Cardiac ventricle fibroblast (primary cell): ENCODE measurements around the gene ZNF891. TPM values are rescaled to one million over a fixed set of nuclear protein-coding genes. Genes with fewer than 3 reads are reported as not detected.

Experiments used
- total RNA-seq: library from RNA; depleted of rRNA; stranded (reverse); fragments of >200 nt; gene quantifications from 2 replicates; pipeline ENCODE4 v1.2.3, GENCODE V29; 2015

The ZNF891 gene
- total RNA-seq: 1.00 and 1.2 TPM in 2 replicates

DNA sequence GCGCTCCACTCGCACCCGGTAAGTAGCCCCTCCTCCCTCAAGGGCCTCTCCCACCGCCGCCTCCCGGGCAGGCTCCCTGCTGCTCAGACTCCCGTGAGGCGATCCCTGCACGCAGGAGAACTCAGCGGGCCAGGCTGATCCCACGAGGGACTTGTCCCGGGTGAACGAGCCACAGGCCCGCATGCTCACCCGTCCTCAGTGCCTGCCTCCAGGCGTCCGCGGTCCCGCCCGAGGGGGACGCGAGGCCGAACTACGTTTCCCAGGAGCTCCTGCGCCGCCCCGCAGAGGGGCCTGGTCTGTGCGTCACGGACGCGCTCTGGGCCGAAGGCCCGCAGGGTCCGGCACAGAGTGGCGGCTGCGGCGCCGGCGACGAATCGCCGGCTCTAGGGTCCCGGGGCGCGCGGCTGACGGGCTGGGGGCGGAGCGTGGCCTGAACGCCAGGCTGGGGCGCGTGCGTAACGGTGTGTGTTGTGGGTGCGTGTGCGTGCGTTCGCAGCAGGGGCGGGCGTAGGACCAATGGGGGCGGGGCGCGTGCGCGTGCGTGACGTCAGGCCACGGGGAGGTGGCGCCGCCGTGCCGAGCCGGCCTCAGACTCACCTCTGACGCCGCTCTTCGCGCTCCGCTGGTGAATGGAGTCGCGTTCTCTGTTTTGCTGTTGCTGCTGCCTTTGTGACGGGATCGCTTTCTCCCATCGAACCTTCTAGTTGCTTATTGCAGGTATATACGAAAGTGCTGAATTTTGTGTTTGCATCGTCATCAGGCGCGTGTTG lies at the start of gene ZNF891, which contains the start of gene ZNF10:
TSS of gene ZNF891 (minus strand) at position 237 of the 770 bp plus-strand sequence. CDS start 8,356 bp downstream, outside the sequence.
TSS of gene ZNF10 (plus strand) at position 590 of the 770 bp plus-strand sequence. CDS start 13,866 bp downstream, outside the sequence.

DNA sequence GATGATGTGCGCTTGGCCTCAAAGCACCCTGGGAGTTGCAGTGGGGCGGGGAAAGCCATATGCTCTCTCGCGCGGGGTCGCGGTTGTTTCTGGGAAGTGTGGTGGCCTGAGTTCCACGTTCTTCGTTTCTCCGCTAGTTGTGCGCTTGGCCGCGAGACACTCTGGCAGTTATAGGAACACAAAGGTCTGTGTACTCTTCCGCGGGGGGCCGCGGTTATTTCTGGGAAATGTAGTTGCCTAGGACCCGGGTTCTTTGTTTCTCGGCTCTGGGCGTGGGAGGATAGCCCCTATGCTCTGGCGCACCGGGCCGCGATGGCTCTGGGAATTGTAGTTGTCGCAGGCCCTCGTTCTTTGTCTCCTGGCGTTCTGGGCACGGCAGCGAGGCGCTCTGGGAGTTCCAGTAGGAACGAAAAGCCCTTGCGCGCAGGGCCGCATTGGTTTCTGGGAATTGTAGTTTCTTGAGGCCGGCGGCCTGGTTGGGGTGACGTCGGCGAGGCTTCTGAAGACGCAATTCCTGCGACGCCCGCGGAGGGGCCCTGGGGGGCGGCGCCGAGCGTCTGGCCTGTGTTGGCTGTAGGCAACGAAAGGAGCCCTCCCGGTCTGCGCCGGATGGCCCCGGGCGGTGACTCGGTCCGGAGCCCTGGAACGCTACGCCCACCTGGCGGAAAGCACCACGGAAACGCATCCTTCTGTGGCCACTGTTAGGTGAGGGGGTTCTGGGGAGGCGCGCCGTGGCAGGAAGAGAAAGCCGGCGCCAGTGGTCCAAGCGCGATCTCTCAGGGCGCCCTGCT lies 49.5 kb downstream of the ZNF891 start, which contains the start of gene ZNF140:
TSS of gene ZNF140 (plus strand) at position 556 of the 791 bp plus-strand sequence. CDS start 398 bp downstream, outside the sequence.

Other genes starting within 250 kb of the ZNF891 start
- gene CHFR, start 242.7 kb downstream of the ZNF891 start, total RNA-seq: 19.7 and 22.3 TPM in 2 replicates
- gene ZNF605, start 174.0 kb downstream of the ZNF891 start, total RNA-seq: 6.9 and 14.0 TPM in 2 replicates
- 5.8 and 9.6 TPM in 2 replicates for gene ZNF26, start 143.9 kb downstream of the ZNF891 start, total RNA-seq
- 11.6 and 14.4 TPM in 2 replicates for gene ZNF84, start 92.8 kb downstream of the ZNF891 start, total RNA-seq
- gene ZNF140, start 49.4 kb downstream of the ZNF891 start, total RNA-seq: 12.8 and 15.9 TPM in 2 replicates
- 8.0 and 9.4 TPM in 2 replicates for gene ZNF10, start 353 bp upstream of the ZNF891 start, total RNA-seq
- 13.8 and 24.8 TPM in 2 replicates for gene ZNF268, start 51.2 kb upstream of the ZNF891 start, total RNA-seq
- not detected in 2 replicates for gene ANHX, start 105.6 kb upstream of the ZNF891 start, total RNA-seq